ENCODE measurements around the gene ANGPTL7. TPM values are rescaled to one million over a fixed set of nuclear protein-coding genes. Genes with fewer than 3 reads are reported as not detected.

Gene ANGPTL7
- total RNA-seq, 1 experiment from 2014 or later = not detected

DNA sequence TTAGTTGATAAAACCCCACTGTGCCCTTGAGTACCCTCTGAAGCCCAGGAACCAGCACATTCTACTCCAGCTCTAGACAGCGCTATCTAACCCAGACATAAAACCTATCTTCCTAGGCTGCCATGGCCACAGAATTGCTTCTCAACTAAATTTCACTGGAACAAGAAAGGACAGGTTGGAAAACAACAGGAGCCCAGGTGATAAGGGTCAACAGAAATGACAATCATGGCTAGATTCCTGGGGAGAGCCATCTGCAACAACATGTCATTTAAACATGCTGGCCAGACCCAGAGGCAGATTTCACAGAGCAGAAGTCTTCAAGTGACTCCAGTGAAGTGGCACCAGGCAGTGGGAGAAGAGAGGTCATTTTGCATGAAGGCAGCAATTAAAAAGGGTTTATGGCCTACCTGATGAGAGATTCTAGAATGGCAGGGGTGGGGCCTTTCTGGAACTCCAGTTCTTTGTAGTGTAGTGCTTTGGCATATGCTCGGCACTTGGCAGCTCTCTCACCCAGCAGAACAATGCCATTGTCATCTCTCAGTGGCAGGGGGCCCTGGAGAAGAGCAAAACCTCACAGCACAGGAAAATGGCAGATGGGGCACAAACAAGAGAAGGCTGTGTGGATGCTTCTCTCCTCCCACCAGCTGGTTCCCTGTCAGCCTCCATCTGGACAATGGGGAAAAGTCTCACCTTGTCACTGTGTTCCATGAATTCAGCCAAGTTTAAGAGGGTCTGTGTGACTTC lies 9.9 kb downstream of the ANGPTL7 start:
- intact Hi-C loops (cut with micrococcal nuclease; ENCODE audit: unreplicated experiment) = no loop called here
- CTCF ChIA-PET = no interaction called here
- DNase-seq (ENCODE audit: low spot score) = no peak

DNA sequence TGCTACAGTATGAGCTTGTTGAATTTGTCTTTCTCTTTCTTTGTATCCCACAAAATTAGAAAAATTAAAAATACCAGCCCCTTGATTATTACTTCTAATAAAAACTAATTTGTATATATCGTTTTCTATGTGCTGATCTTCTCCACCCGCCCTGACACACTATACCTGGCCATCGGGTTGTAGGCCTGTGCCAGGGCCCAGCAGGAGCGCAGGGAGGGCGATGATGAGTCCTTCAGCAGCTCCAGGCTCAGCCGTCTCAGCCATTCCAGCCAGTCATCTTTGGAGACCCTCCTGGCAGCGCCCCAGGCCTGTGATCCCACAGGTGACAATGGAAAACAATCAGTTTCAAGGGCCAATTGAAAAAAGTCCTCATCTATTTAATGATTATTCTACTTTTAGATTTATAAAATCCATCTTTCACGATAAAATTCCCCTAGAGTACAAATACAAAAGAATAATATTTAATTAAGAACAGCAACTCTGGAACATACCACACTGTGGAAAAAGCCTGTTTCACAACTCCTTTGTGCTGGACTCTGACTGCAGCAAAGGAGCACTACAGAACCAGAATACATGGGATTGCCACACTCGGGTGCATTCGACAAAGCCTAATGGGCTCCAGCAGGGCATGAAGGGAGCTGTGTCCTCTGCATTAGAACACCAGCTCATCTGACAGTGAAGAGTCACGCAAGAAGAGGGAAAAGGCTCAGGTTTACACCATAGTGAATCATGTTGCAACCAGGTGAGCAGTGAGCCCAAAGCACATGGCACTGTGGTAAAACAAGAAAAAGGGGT lies 15.4 kb downstream of the ANGPTL7 start:
- TF ChIP-seq, protein P1, sequence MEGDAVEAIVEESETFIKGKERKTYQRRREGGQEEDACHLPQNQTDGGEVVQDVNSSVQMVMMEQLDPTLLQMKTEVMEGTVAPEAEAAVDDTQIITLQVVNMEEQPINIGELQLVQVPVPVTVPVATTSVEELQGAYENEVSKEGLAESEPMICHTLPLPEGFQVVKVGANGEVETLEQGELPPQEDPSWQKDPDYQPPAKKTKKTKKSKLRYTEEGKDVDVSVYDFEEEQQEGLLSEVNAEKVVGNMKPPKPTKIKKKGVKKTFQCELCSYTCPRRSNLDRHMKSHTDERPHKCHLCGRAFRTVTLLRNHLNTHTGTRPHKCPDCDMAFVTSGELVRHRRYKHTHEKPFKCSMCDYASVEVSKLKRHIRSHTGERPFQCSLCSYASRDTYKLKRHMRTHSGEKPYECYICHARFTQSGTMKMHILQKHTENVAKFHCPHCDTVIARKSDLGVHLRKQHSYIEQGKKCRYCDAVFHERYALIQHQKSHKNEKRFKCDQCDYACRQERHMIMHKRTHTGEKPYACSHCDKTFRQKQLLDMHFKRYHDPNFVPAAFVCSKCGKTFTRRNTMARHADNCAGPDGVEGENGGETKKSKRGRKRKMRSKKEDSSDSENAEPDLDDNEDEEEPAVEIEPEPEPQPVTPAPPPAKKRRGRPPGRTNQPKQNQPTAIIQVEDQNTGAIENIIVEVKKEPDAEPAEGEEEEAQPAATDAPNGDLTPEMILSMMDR (conservative IDR thresholded peaks at IDR 0.05; ENCODE audit: low read depth, low read length) = no peak
- TF ChIP-seq EZH2 (IDR thresholded peaks at IDR 0.05; ENCODE audit: borderline replicate concordance, low read depth, low read length, poor library complexity, severe bottlenecking) = no peak
- H3K9me3 ChIP-seq (ENCODE audit: low read depth, low read length, poor library complexity, severe bottlenecking) = no peaks in the 10 kb centered on the region
- ChIA-PET CTCF (no interaction called here), POLR2A (ENCODE audit: low non-redundant PET) (no interaction called here)
- H3K27ac ChIP-seq (ENCODE audit: low read depth, low read length, poor library complexity, severe bottlenecking) = no peak overlapping the region
- H3K36me3 ChIP-seq (ENCODE audit: insufficient read depth, low read length, poor library complexity, severe bottlenecking) = peaks cover 33% of the 10 kb centered on the region
- H3K4me1 ChIP-seq (ENCODE audit: insufficient read depth, low read length, poor library complexity, severe bottlenecking) = no peaks in the 10 kb centered on the region
- no TSS peak for BruUV-seq (replicated peaks)
- intact Hi-C loops (cut with micrococcal nuclease; ENCODE audit: unreplicated experiment) = no loop called here
- no peak overlapping the region for H3K4me3 ChIP-seq (ENCODE audit: low read depth, low read length, poor library complexity, severe bottlenecking)
- no peaks in the 10 kb centered on the region for H3K27me3 ChIP-seq (replicated peaks; ENCODE audit: insufficient read depth, low read depth, low read length, poor library complexity)
- no peak for DNase-seq (ENCODE audit: low spot score)

More for the DNA sequence above, 9.9 kb downstream of the ANGPTL7 start:
- no peak overlapping the region for H3K27ac ChIP-seq (ENCODE audit: low read depth, low read length, poor library complexity, severe bottlenecking)
- H3K4me1 ChIP-seq (ENCODE audit: insufficient read depth, low read length, poor library complexity, severe bottlenecking) = no peaks in the 10 kb centered on the region
- no peaks in the 10 kb centered on the region for H3K27me3 ChIP-seq (replicated peaks; ENCODE audit: insufficient read depth, low read depth, low read length, poor library complexity)
- H3K4me3 ChIP-seq (ENCODE audit: low read depth, low read length, poor library complexity, severe bottlenecking) = no peak overlapping the region
- H3K9me3 ChIP-seq (ENCODE audit: low read depth, low read length, poor library complexity, severe bottlenecking) = no peaks in the 10 kb centered on the region
- TF ChIP-seq EZH2 (IDR thresholded peaks at IDR 0.05; ENCODE audit: borderline replicate concordance, low read depth, low read length, poor library complexity, severe bottlenecking) = no peak
- TF ChIP-seq, protein P1 (conservative IDR thresholded peaks at IDR 0.05; ENCODE audit: low read depth, low read length) = no peak
- H3K36me3 ChIP-seq (ENCODE audit: insufficient read depth, low read length, poor library complexity, severe bottlenecking) = peaks cover 28% of the 10 kb centered on the region
- BruUV-seq (replicated peaks) = no TSS peak
- POLR2A ChIA-PET (ENCODE audit: low non-redundant PET) = no interaction called here

DNA sequence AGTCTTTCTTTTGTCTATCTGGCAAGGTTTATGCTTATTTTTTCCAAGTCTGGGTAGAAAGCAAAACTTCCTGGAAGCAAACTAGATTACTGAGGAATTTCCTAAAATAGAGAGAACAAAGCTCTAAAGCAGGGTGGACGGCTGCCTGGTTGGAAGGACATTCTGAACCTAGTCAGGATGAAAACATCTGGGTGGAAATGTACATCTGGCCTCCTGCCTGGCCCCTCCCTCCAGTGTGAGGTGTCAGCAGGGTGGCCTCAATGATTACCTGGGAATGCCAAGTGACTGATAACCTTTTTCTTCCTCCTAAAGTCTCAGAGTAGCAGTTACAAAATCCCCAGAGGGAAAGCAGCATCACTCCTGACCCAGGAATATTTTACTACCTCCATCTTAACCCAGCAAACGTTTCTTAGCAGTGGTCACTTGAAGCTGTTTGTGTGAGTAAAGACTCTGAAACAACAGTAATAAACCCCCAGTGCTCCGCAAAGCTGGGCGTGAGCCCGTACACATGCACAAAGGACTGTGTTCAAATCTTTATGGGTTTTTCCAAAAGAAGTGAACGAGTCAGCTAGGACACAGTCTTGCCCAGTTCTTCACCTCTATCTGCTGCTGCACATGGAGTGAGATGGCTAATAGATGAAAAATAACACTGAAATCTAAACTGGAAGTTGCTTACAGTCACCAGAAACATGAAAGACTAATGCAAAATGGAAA lies 18.9 kb downstream of the ANGPTL7 start:
- intact Hi-C loops (cut with micrococcal nuclease; ENCODE audit: unreplicated experiment) = no loop called here
- POLR2A ChIA-PET (ENCODE audit: low non-redundant PET) = no interaction called here

More for the DNA sequence above, 18.9 kb downstream of the ANGPTL7 start:
- CTCF ChIA-PET = no interaction called here
- H3K9me3 ChIP-seq (ENCODE audit: low read depth, low read length, poor library complexity, severe bottlenecking) = no peaks in the 10 kb centered on the region
- H3K4me3 ChIP-seq (ENCODE audit: low read depth, low read length, poor library complexity, severe bottlenecking) = no peak overlapping the region
- DNase-seq (ENCODE audit: low spot score) = no peak
- no peaks in the 10 kb centered on the region for H3K27me3 ChIP-seq (replicated peaks; ENCODE audit: insufficient read depth, low read depth, low read length, poor library complexity)
- no peak overlapping the region for H3K27ac ChIP-seq (ENCODE audit: low read depth, low read length, poor library complexity, severe bottlenecking)
- peaks cover 53% of the 10 kb centered on the region for H3K36me3 ChIP-seq (ENCODE audit: insufficient read depth, low read length, poor library complexity, severe bottlenecking)
- H3K4me1 ChIP-seq (ENCODE audit: insufficient read depth, low read length, poor library complexity, severe bottlenecking) = no peaks in the 10 kb centered on the region
- no peak for TF ChIP-seq EZH2 (IDR thresholded peaks at IDR 0.05; ENCODE audit: borderline replicate concordance, low read depth, low read length, poor library complexity, severe bottlenecking)
- TF ChIP-seq, protein P1 (conservative IDR thresholded peaks at IDR 0.05; ENCODE audit: low read depth, low read length) = no peak
- BruUV-seq (replicated peaks) = no TSS peak

Measured in A673 (cell line).